ENCODE measurements around the gene CENPS. TPM values are rescaled to one million over a fixed set of nuclear protein-coding genes. Genes with fewer than 3 reads are reported as not detected.

The CENPS gene
- total and polyA plus RNA-seq, 2 of the 8 experiments (the other 6 are each of a cell fraction or from before 2014, with no cell fraction given), result 7.8 to 20.3 TPM

- Histone ChIP-seq H4K91ac (replicated peaks; ENCODE audit: insufficient read length, low read length) (no peak overlapping the region), H3K23ac (ENCODE audit: insufficient read length) (no peak overlapping the region), H4K8ac (ENCODE audit: extremely low read depth, insufficient read depth, low read length) (no peak overlapping the region), H2BK12ac (ENCODE audit: low read depth, low read length) (no peak overlapping the region), H3K36me3 (ENCODE audit: control insufficient read depth in 2 of 4, insufficient read depth in 4 of 4, low read length in 3 of 4) (peaks cover 13 to 48% (median 21%) of the 10 kb centered on the region in 4 experiments; a peak in 7 of 8 replicates), H3K79me2 (ENCODE audit: control insufficient read depth in 1 of 2, insufficient read depth in 2 of 2, low read length in 2 of 2) (no peaks in the 10 kb centered on the region), H3K4me1 (replicated peaks in 1 of 4; ENCODE audit: control insufficient read depth in 3 of 4, insufficient read depth in 4 of 4, low read length in 3 of 4) (no peaks in the 10 kb centered on the region), H3K18ac (ENCODE audit: extremely low read depth, low read length) (no peak overlapping the region), H2BK20ac (ENCODE audit: low read length) (no peak overlapping the region), H2BK120ac (replicated peaks; ENCODE audit: low read depth, low read length) (no peak overlapping the region), H3K9me3 (ENCODE audit: insufficient read depth in 2 of 2, low read depth in 1 of 2, low read length in 1 of 2) (no peaks in the 10 kb centered on the region), H3K4me2 (ENCODE audit: insufficient read depth in 1 of 2, low read depth in 2 of 2, low read length in 2 of 2) (no peak overlapping the region), H3K79me1 (ENCODE audit: low read depth, low read length) (no peaks in the 10 kb centered on the region), H2BK15ac (ENCODE audit: low read length) (no peak overlapping the region), H3K4ac (replicated peaks; ENCODE audit: insufficient read length, low read depth, low read length) (no peak overlapping the region), H2BK5ac (ENCODE audit: low read depth, low read length) (no peak overlapping the region), H3K9ac (replicated peaks in 1 of 4; ENCODE audit: extremely low read depth in 1 of 4, low read depth in 3 of 4, low read length in 3 of 4) (no peak overlapping the region; a peak in 1 of 7 replicates), H3K27me3 (replicated peaks in 1 of 4; ENCODE audit: control insufficient read depth in 3 of 4, extremely low read depth in 1 of 4, insufficient read depth in 3 of 4, low read length in 3 of 4) (no peaks in the 10 kb centered on the region), H3K27ac (ENCODE audit: low read depth, low read length) (no peak overlapping the region), H4K20me1 (replicated peaks in 1 of 2; ENCODE audit: control insufficient read depth in 1 of 2, insufficient read depth in 2 of 2, low read length in 2 of 2) (peaks cover 0 to 6% of the 10 kb centered on the region in 2 experiments), H3K4me3 (ENCODE audit: extremely low read depth in 1 of 4, insufficient read depth in 2 of 4, low read depth in 3 of 4, low read length in 4 of 4) (no peak overlapping the region), H2AFZ (ENCODE audit: low read length) (no peak overlapping the region), H2AK5ac (ENCODE audit: low read depth, low read length) (no peak overlapping the region), H3K23me2 (ENCODE audit: low read depth, low read length) (no peaks in the 10 kb centered on the region), H4K5ac (ENCODE audit: insufficient read length, low read depth, low read length) (no peak overlapping the region), H3K56ac (replicated peaks; ENCODE audit: insufficient read length, low read depth, low read length) (no peak overlapping the region), H3K14ac (ENCODE audit: insufficient read length) (no peak overlapping the region)
- 94% methylated on average over 9 of the region's 9 CpGs; no CpG with 5 or more reads in 1 of the 2 experiments for WGBS, 2 experiments (ENCODE audit: extremely low coverage in 1 of 2, insufficient coverage in 1 of 2, insufficient read length in 1 of 2, insufficient replicate concordance in 2 of 2, low coverage in 1 of 2, low lambda C conversion rate in 2 of 2, missing lambda C conversion rate in 1 of 2)
- ChIA-PET CTCF (ENCODE audit: partially characterized antibody) (interaction anchor here (0.6 to 7.4 kb wide), 5 partner anchors 21 to 184 kb away, joined by 3 to 43 read pairs (median 6); partner anchors contain the start of gene CENPS), POLR2A (ENCODE audit: partially characterized antibody) (interaction anchor here (0.9 to 7.9 kb wide), 8 partner anchors 8 to 59 kb away, joined by 3 to 67 read pairs (median 14); partner anchors contain the start of genes CORT, DFFA and PGD)
- no peak for TF ChIP-seq EGR1 (IDR thresholded peaks at IDR 0.05; ENCODE audit: borderline replicate concordance, low read depth, low read length)
- peak; percentile 40; the same call in 1 of the 2 replicates for TF ChIP-seq POLR2AphosphoS5 (IDR thresholded peaks at IDR 0.05; ENCODE audit: low read depth, low read length)
- no peak for FAIRE-seq
- no peak for DNase-seq (ENCODE audit: low read depth in 1 of 2, low spot score in 2 of 2)
These were observed 27.6 kb downstream of the CENPS start for GRCh38 chr1:10457875-10458274.

Data from H1 (cell line).